Upper lobe of left lung (tissue), 6 donors: Measurements from ENCODE around the gene TAF1A. TPM values are rescaled to one million over a fixed set of nuclear protein-coding genes. Genes with fewer than 3 reads are reported as not detected.

Experiments used
- ATAC-seq, 2 donors: fragments of 200-7000 bp; cut with Tn5 transposase; one replicate each; pipeline ENCODE4 v1.9.1; 2022; ENCODE audit warnings: mild to moderate bottlenecking in 2 of 2, moderate library complexity in 2 of 2; ENCODE audit not compliant: low FRiP score in 2 of 2
- DNase-seq, 2 donors: peaks; one replicate each; pipeline ENCODE4 v3.0.0-alpha.2; 2019 to 2020
- H3K27ac ChIP-seq, 4 donors: fragments of 200-600 bp; sonication (generic); one replicate each; pipeline ENCODE4 v1.5.1; 2016 to 2019
- H3K27me3 ChIP-seq, 4 donors: fragments of 200-600 bp; sonication (generic); one replicate each; pipeline ENCODE4 v1.5.1; 2017 to 2019
- H3K36me3 ChIP-seq, 4 donors: fragments of 200-600 bp; sonication (generic); one replicate each; pipeline ENCODE4 v1.5.1; 2016 to 2019
- H3K4me1 ChIP-seq, 4 donors: fragments of 200-600 bp; sonication (generic); one replicate each; pipeline ENCODE4 v1.5.1; 2018 to 2019
- H3K4me3 ChIP-seq, 4 donors: fragments of 200-600 bp; sonication (generic); one replicate each; pipeline ENCODE4 v1.5.1; 2017 to 2019; ENCODE audit warnings: mild to moderate bottlenecking in 2 of 4, moderate library complexity in 1 of 4
- H3K9me3 ChIP-seq, 4 donors: fragments of 200-600 bp; sonication (generic); one replicate each; pipeline ENCODE4 v1.5.1; 2018 to 2019
- CTCF ChIP-seq, 6 experiments: fragments of 450-650 bp in 4 of 6; fragments of 200-600 bp in 2 of 6; sonication (generic) in 2 of 6; IDR thresholded peaks; one replicate each; pipeline ENCODE4 v1.5.1; 2016 to 2019; ENCODE audit warnings: antibody characterized with exemption in 6 of 6
- EP300 ChIP-seq, 4 donors: sonication (generic); formaldehyde crosslinking; IDR thresholded peaks; one replicate each; pipeline ENCODE4 v1.5.1; 2017; ENCODE audit warnings: antibody characterized with exemption in 4 of 4, control low read depth in 2 of 4
- POLR2A ChIP-seq, 4 donors: fragments of 450-650 bp; IDR thresholded peaks; one replicate each; pipeline ENCODE4 v1.5.1; 2016 to 2017; ENCODE audit warnings: antibody characterized with exemption in 4 of 4, mild to moderate bottlenecking in 2 of 4
- POLR2AphosphoS5 ChIP-seq, 2 donors: sonication (generic); formaldehyde crosslinking; IDR thresholded peaks; one replicate each; pipeline ENCODE4 v1.5.1; 2017; ENCODE audit warnings: antibody characterized with exemption in 2 of 2
- WGBS, 2 donors: methylation state at CpG; one replicate each; pipeline ENCODE4 v1.1.5; 2017 to 2018; 5-methylcytosine and 5-hydroxymethylcytosine counted together
- total RNA-seq, 6 donors: library from RNA; depleted of rRNA in 4 of 6; stranded (reverse); fragments of >200 nt in 4 of 6; gene quantifications; one replicate each; pipeline versions ENCODE4 v1.1.0 to v1.2.1, GENCODE V29; 2016 to 2021
- donor health status: DM: no; HTN: no; CAD: no; lungs with moderate emphysema.
- donor health status: DM: no; HTN: yes; CAD: no; lungs with severe emphysema.

Gene TAF1A
- total RNA-seq = 10 to 100 TPM in 1 of 6 donors, 1 to 10 TPM in 5; 1.6 to 12.0 (median 4.7) TPM

GRCh38 chr1:222589462-222590302 is at the start of gene TAF1A:
TSS of gene TAF1A (minus strand) at chr1:222589933.
- H3K27me3 ChIP-seq = no peaks in the 10 kb centered on the region
- DNase-seq (peak; percentile 87 to 91), ATAC-seq (peak; percentile 96 to 98)
- 0 to 1% methylated on average over 30 to 41 of the region's 41 CpGs for WGBS, 2 donors
- H3K27ac ChIP-seq = peak within 1 kb of the TSS; percentile 76 to 85 (median 84)
- no peaks in the 10 kb centered on the region for H3K9me3 ChIP-seq
- peaks cover 11 to 19% (median 17%) of the 10 kb centered on the region in 4 donors for H3K4me1 ChIP-seq
- H3K36me3 ChIP-seq = peaks cover 0 to 14% (median 0%) of the 10 kb centered on the region in 4 donors
- TF ChIP-seq POLR2A (IDR thresholded peaks at IDR 0.05) (peak in 1 of 4 donors; percentile 44), CTCF (IDR thresholded peaks at IDR 0.05) (peak in 1 of 6 experiments; percentile 14), EP300 (IDR thresholded peaks at IDR 0.05) (no peak), POLR2AphosphoS5 (IDR thresholded peaks at IDR 0.05) (peak; percentile 55 to 66)
- H3K4me3 ChIP-seq = peak within 1 kb of the TSS; percentile 54 to 80 (median 70)

- 51 to 55% methylated on average over 7 of the region's 7 CpGs for WGBS, 2 donors
- H3K4me3 ChIP-seq = no peak overlapping the region
- peaks cover 0 to 74% (median 30%) of the 10 kb centered on the region in 4 donors for H3K36me3 ChIP-seq
- TF ChIP-seq POLR2AphosphoS5 (IDR thresholded peaks at IDR 0.05) (no peak), CTCF (IDR thresholded peaks at IDR 0.05) (peak; percentile 77 to 90 (median 84)), EP300 (IDR thresholded peaks at IDR 0.05) (no peak)
- H3K27ac ChIP-seq = no peak overlapping the region
- H3K4me1 ChIP-seq = no peaks in the 10 kb centered on the region
- no peaks in the 10 kb centered on the region for H3K9me3 ChIP-seq
- H3K27me3 ChIP-seq = no peaks in the 10 kb centered on the region
- ATAC-seq (peak; percentile 77 to 91), DNase-seq (peak in 1 of 2 donors; percentile 33)
Measured at GRCh38 chr1:222634180-222635013, 44.7 kb upstream of the TAF1A start.

GRCh38 chr1:222632749-222633148 is 43.0 kb upstream of the TAF1A start:
- Histone ChIP-seq H3K9me3 (no peaks in the 10 kb centered on the region), H3K27me3 (no peaks in the 10 kb centered on the region), H3K4me1 (no peaks in the 10 kb centered on the region), H3K27ac (no peak overlapping the region), H3K4me3 (no peak overlapping the region), H3K36me3 (peaks cover 0 to 77% (median 45%) of the 10 kb centered on the region in 4 donors)
- WGBS, 2 donors = 55 to 68% methylated on average over 2 of the region's 2 CpGs
- ATAC-seq (no peak), DNase-seq (no peak)
- TF ChIP-seq POLR2A (IDR thresholded peaks at IDR 0.05) (no peak), POLR2AphosphoS5 (IDR thresholded peaks at IDR 0.05) (no peak), EP300 (IDR thresholded peaks at IDR 0.05) (no peak), CTCF (IDR thresholded peaks at IDR 0.05) (no peak)

- DNase-seq (no peak), ATAC-seq (no peak)
- H3K27ac ChIP-seq = no peak overlapping the region
- no peaks in the 10 kb centered on the region for H3K9me3 ChIP-seq
- no peak overlapping the region for H3K4me3 ChIP-seq
- peaks cover 0 to 84% (median 51%) of the 10 kb centered on the region in 4 donors for H3K36me3 ChIP-seq
- no peaks in the 10 kb centered on the region for H3K4me1 ChIP-seq
- WGBS, 2 donors = 90 to 92% methylated on average over 3 of the region's 3 CpGs
- no peaks in the 10 kb centered on the region for H3K27me3 ChIP-seq
- TF ChIP-seq POLR2A (IDR thresholded peaks at IDR 0.05) (no peak), CTCF (IDR thresholded peaks at IDR 0.05) (no peak), EP300 (IDR thresholded peaks at IDR 0.05) (no peak), POLR2AphosphoS5 (IDR thresholded peaks at IDR 0.05) (no peak)
Measured at GRCh38 chr1:222631611-222632208, 42.0 kb upstream of the TAF1A start.
